T-helper 9 cell (primary cell): ENCODE data around the gene ASIC5.
"Not testable (repeated sequence)": the region's sequence is repeated elsewhere in the genome, so short reads cannot be mapped to it uniquely, and the experiment has no call there.

Experiments used
- DNase-seq: peaks from one replicate; pipeline ENCODE4 v3.0.0-alpha.2; 2020

ASIC5 gene

DNA sequence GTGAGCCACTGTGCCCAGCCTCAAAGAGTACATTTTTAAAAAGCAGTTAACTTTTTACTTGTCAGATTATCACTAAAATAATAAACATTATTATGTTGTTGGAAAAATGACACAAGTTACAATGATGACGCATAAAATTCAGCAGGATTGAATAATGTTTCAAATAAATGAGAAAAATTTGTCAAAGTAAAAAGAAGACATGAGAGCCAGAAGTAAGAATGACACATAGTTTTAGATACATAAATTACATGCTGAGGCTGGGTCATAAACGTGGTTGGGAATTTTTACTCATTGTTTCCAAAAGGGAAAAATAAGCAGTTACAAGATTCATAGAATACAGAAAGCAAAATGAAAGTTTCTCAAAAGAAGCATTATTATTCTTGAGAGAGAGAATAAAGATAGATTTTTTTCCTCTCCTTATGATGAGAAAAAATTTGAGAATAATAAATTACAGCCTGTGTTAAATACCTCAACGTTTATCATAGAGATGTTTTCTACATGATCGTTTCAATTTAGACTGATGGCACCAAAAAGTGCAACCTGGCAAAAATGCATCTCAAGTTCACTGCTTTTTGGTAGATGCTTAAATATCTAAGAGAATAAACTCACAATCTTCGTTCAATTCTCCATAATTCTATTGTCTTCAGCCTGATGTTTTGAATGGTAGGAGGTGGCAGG lies 66.8 kb downstream of the ASIC5 start:
- no peak for DNase-seq

DNA sequence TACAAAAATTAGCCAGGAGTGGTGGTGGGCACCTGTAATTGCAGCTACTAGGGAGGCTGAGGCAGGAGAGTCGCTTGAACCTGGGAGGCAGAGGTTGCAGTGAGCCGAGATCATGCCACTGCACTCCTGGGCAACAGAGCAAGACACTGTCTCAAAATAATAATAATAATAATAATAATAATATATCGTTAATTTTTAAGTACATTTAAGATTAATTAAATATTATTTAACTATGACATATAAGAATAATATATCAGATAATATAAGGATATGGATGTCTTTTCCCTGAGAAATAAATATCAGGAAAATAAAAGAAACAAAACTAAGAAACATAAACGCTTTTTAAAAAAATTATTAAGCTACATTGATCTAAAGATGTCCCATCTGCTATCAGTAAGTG lies 68.5 kb downstream of the ASIC5 start:
- not testable (repeated sequence) for DNase-seq

DNA sequence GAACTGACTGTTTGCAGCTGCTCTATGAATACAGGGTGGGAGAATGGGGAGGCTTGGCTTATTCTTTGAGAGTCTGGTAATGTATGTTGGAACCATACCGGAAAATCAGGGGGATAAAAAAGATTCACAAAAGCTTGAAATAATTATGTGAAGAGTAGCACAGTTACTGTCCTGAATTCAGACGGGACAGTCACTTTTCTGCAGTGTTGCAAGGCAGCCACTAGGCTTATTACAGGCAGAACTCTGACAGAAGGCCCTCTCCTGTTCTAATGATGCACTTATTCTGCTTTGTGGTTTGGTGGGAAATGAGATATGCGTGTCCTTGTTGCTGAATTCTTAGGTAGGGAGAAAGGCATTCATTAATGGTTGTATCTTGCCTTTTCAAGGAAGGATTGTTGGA lies 70.1 kb downstream of the ASIC5 start:
- DNase-seq = no peak

DNA sequence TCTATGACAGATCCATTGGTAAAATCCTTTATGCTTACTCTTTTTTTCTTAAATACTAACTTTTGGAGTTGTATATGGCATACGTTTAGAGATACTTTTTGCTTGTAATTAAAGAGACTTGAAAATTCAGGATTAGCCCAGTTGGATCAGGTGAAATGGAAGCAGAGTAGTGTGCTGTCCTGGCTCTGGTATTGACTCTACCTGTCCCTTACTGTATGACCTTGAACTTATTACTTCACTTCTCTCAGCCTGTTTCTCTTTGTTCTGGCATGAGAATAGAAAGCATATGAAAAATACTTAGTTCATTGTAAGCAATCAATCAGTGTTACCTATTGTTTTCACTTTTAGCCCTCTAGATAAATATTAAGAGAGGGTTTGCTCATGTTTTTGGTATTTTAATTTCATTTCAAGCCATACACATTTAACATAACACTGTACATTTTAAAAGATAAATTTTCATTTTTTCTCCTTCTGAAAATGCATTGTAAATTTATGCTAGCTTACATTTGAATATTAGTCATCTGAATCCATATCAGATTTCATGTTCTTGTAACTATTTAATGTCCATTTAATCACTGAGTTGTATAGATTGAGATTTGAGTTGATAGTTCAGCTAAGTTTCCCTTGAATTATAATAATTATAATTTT lies 71.4 kb downstream of the ASIC5 start:
- DNase-seq = no peak

DNA sequence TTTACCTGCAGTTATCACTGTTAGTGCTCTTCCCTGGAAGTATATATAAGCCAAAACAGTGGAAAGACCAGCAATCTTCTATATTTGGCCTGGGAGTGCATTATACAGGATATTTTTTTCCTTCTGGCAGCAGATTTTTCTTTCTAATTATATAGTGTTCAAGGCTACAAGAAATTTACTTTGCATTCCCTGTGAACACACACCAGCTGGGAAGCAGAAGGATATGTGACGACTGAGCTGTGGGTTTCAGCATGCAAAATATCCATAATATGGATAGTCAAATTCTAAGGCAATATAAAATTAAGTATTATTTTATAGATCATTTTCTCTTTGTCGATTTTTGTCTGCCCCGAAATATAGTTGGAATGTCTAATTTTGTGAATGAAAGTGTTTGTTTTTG lies 76.1 kb downstream of the ASIC5 start:
- DNase-seq = no peak

DNA sequence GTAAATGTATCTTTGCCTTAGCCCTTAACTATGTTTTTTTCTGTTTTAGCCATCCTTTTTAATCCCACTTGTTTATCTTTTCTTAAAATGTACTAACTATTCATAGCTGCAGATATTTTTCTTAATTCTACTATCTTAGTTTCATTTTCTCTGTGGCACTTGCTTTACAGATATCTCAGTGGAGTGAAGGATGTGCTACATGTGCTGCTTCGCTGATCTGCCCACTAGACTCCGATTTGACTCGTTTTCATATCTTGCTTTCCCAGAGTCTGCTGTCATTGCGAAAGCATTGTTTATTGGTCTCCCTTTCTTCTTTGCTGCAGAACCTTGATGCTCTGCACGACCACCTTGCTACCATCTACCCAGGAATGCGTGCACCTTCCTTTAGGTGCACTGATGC lies 76.7 kb downstream of the ASIC5 start:
- no peak for DNase-seq

DNA sequence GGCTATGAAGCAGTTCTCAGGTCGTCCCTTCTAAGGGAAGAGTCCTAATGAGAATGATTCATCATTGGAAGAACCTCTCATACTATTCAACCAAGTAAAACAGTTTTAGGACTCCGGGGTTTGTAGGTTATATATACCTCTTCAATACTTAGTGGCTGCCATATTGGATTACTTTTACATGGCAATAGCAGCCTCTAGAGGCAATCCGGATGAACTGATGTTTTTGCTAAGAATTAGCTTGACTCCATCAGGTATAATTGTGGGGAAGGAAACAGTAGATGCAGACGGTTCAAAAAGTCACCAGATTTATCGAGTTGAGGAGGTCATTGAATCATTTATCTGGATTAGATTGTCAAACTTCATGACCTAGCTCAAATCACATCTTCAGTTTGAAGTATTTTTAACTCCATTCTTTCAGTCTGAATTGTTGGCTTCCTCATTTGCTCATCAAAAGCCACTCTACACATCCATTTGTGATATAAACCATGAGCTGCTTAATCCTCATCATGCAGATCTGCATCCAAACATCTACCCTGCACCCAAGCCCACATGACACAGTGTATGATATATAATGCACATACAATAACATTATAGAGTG lies 78.9 kb downstream of the ASIC5 start:
- no peak for DNase-seq

DNA sequence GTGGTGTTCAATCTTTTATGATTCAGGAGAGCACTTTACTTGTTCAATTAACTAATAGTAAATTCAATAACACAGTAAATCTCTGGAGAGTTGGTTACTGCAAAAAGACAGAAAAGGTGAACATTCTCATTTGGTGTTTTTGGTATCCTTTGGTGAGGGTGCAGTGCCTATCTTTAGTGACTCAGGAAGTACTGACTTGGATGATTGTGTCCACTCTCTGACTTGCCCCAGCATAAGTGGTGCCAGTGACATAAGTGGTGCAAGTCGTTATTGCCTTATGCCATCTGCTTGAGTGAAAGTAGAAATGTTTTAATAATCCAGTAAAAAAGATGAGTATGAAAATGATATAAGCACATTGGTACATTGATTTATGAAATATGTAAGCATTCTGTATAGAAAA lies 80.2 kb downstream of the ASIC5 start:
- no peak for DNase-seq

DNA sequence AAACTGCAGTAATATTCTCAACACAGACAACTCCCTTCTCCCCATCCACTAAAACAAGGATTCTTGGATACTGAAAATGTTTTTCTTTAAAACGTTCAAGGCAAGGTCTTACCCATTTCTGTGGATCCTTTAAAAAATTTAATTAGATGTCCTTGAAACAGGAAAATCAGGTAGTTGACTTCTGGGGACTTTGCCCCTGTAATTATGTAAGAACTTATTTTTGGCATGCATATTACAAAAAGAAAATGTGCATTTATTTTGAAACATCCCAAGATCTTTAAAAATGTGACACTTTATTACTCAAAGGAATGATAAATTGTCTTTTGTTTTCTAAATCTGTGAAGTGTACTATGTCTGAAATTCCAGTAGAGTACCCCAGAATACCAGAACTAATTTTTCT lies 81.4 kb downstream of the ASIC5 start:
- DNase-seq = no peak

DNA sequence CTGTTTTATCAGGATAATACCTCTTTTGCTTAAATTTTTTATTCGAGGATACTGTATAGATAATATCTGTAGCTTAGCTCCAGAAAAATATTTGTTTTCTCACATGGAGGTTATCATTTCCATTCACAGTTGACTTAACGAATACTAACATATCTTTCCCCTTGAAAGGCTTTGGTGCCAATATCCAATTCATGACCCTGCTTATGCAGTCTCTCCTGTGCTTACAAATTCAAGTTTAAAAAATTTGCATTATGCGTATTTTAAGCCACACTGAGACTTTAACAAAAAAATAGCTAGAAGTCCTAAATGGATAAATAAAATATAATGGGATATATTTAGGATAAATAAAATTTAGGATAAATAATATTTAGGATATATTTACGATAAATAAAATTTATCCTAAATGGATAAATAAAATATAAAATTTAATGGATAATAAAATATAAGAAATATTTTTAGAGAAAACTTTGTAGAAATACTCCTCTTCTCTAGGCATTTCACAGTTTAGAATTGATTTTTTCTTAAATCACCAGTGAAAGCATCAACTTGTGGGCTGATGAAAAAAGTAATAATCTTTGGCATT lies 84.7 kb downstream of the ASIC5 start:
- DNase-seq = no peak

DNA sequence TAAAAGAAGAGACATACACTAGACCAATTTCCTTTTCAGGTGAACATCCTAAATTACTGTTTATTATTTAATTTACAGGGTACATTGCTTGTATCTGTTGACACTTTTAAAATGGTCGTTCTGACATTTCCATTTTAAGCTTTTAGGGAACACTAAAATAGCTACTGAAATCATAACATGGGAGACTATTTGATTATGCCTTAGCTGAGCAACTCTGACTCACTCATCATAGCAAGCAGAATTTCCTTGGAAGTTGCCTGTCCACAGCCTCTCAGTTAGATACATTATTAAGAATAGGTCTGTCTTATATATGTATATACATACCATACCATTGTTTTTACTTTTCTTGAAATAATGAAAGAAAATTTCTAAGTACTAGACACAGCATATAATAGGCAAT lies 85.3 kb downstream of the ASIC5 start:
- no peak for DNase-seq
